ENCODE data around the gene CRISP2. TPM values are rescaled to one million over a fixed set of nuclear protein-coding genes. Genes with fewer than 3 reads are reported as not detected.
A peak's percentile ranks its signal among the peaks of the same experiment; 100 is the strongest.
"Not testable (repeated sequence)": the region's sequence is repeated elsewhere in the genome, so short reads cannot be mapped to it uniquely, and the experiment has no call there.

CRISP2 gene, protein sequence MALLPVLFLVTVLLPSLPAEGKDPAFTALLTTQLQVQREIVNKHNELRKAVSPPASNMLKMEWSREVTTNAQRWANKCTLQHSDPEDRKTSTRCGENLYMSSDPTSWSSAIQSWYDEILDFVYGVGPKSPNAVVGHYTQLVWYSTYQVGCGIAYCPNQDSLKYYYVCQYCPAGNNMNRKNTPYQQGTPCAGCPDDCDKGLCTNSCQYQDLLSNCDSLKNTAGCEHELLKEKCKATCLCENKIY
- polyA plus RNA-seq (ENCODE audit: insufficient read length in 3 of 3), result under 1 TPM; 0.15 to 0.24 (median 0.18) TPM

DNA sequence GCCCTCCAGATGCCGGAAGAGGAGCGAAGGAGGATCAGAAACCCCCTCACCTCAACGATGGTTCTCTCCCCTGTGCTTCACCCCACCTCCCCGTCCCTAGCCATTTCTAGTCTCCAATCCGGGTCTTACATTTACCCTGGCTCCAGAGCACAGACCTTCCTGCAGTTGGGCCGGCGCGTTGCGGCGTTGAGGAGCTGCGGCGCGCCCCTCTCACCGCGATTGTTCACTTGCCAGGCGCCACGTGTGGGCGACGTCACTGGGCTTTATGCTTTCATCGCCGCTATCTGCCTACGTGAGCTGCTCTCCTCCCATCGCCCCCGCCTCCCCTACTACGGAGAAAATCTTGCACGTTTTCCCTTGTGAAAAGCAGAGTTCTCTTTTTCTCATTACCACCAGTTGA lies at the start of gene CRISP2:
TSS of gene CRISP2 (minus strand) at position 198 of the 400 bp plus-strand sequence. CDS start 4,347 bp downstream, outside the sequence.
- DNase-seq (ENCODE audit: low read depth in 3 of 3, low spot score in 2 of 3), result peak in 1 of 3 donors; percentile 16

DNA sequence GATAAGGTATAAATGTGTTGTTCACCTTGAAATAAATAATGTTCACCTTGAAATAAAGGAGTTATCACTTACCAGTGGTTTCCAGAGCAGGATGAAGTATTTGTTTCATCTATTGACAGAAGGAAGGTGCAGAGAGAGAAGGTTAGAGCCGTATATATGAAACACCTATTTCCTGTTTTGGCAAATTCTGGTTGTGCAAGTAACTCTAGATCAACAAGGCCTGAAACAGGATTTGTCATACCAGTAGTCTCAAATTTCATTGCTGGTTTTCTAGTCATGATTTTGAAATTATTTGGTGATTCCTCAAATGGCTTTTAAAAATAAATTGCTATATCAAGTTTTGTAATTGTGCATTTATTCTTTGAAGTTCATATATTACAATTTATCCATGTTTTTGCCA lies 30.9 kb upstream of the CRISP2 start, which contains the start of gene CRISP3:
TSS of gene CRISP3 (minus strand) at position 130 of the 400 bp plus-strand sequence. CDS start at position 109, 21 bp downstream.
- DNase-seq (ENCODE audit: low read depth in 3 of 3, low spot score in 2 of 3), result no peak

DNA sequence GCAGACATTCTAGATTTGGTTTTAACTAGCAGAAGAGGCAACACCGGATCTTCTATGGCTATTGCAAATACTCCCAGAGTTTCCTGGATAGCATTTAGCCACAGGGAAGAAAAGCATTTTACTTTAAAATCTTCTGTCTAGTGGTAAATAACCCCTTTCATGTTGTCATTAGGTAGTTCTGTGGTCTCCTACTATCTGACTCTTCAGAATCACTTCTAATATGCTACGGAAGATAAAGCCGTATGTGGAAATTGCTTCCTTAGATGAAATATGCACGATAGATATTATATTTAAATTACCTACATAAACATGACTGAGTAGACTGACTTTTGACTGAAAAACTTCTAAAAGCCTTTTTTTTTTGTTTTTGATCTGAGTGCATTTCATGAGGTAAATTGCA lies 30.1 kb upstream of the CRISP2 start:
- no peak for DNase-seq (ENCODE audit: low read depth in 3 of 3, low spot score in 2 of 3)

DNA sequence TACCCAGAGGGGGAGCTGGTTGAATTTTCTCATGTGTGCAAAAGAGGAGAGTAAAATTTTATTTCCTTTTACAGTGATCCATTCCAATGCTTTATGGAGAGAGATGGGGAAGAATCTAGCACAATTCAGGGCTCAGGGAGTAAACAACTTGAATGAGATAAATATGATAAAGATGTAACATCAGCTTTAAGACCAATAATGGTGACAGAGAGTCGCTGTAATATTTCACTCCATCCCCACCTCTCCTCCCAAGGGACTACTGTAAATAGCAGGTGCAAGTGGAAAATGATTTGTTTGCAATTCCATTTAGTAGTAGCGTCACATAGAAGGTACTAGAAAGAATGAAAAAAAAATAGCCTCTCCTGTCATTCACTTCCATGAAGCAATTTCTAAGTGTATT lies 26.1 kb upstream of the CRISP2 start:
- no peak for DNase-seq (ENCODE audit: low read depth in 3 of 3, low spot score in 2 of 3)

DNA sequence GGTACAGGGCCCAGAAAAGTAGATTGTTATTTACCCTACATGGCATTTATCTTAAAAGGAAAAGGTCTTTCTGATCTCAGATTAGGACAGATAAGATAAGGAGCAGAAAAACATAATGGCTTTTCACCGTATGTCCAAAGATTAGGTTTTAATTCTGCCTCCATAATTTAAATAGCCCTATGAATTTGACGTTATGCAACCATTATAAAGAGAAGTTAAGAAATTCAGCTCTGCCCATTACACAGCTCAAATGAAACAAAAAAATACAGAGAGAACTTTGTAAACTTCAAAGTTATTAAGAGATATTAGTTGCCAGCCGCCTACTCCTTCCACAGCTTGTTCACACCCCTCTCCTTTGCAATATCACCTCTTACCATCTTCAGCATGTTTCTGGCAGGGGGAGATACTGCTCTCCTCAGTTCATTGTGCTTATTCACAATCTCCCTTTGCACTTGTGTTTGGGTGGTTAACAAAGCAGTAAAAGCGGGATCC lies 22.7 kb upstream of the CRISP2 start:
- DNase-seq (ENCODE audit: low read depth in 3 of 3, low spot score in 2 of 3), result no peak

DNA sequence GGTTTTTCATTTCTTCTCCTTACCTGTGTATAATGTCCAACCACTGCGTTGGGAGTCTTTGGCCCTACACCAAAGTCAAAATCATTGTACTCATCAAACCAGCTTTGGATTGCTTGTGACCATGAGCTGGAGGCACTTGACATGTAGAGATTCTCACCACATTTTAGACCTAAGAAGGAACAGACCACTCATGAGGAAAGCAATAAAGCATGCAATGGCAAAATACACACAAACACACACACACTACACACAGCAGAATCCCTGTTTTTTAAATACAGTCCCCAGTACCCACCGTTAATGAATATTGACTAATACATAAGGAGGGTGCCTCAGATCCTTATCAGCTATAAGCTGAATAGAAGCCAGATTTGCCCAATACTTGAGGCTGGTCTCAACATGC lies 20.3 kb upstream of the CRISP2 start:
- no peak for DNase-seq (ENCODE audit: low read depth in 3 of 3, low spot score in 2 of 3)

DNA sequence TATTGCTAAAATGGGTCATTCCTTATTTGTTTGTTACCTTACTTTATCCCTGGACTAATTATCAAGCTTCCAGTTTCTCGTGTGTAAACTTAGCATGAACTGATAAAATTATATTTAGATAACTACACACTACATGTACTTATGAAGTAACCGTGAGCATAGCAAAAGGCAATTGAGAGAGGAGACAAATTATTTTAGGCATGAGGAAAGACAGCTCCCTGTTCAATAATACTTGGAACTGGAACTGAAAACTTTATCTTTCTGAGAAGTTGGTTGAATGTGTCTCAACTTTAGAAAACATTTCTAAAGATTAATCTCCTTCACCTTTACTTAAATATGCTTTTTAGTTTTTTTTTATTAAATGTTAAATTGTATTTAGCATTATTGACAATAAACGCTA lies 19.4 kb upstream of the CRISP2 start:
- no peak for DNase-seq (ENCODE audit: low read depth in 3 of 3, low spot score in 2 of 3)

DNA sequence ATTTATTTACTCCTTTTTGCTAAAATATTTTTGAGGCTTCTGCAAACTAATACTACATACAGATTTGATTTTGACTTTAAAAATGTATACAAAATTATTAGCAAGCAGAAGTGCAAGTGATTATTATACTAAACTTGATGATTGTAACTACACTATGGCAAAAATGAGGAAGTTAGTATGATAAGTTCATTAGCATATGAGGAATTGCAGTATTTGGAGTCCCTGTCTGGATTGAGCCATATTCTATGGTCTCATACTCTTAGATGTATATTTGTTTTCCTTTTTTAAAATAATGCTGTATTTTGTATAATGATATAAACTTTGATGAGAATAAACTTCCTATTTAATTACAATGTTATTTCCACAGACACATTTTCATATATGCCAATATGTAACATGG lies 16.9 kb upstream of the CRISP2 start:
- DNase-seq (ENCODE audit: low read depth in 3 of 3, low spot score in 2 of 3), result no peak

DNA sequence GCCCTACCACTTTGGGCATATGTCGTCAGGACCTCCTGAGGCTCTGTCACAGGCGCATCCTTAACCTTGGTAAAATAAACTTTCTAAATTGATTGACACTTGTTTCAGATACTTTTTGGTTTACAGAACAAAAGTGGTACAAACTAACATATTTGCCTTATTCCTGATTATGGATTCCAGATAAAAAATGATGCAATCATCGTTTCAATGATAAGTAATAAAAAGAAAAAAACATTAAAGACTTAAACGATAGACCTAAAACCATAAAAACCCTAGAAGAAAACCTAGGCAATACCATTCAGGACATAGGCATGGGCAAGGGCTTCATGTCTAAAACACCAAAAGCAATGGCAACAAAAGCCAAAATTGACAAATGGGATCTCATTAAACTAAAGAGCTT lies 10.6 kb upstream of the CRISP2 start:
- DNase-seq (ENCODE audit: low read depth in 3 of 3, low spot score in 2 of 3), result not testable (repeated sequence)

DNA sequence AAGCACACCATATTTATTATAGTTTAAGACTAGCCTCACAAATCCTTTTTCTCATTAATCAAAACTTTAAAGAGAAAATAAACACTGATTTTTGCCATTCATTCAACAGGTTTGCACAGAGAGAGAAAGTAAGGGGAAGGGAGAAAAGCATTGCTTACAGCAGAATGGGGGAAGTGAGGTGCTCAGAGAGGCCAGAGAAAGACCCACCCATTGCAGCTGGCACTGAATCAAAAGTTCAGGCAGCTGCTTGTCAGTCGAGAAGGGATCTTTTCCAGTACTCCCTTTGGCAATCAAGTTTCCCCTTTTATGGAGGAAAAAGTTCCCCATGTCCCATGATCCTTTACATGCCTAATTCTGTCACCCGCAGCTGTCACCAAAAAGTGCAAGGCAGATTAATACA lies 8.0 kb upstream of the CRISP2 start:
- no peak for DNase-seq (ENCODE audit: low read depth in 3 of 3, low spot score in 2 of 3)

DNA sequence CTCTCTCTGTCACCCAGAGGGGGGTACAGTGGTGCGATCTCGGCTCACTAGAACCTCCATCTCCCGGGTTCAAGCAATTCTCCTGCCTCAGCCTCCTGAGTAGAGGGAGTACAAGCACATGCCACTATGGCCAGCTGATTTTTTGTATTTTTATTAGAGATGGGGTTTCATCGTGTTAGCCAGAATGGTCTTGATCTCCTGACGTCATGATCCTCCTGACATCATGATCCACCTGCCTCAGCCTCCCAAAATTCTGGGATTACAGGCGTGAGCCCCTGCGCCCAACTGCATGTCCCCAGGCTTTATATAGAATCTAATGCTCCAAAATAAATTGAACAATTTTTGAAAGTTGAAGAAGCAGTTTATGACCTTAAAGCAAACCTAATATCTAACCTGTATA lies 7.0 kb upstream of the CRISP2 start:
- DNase-seq (ENCODE audit: low read depth in 3 of 3, low spot score in 2 of 3), result no peak

DNA sequence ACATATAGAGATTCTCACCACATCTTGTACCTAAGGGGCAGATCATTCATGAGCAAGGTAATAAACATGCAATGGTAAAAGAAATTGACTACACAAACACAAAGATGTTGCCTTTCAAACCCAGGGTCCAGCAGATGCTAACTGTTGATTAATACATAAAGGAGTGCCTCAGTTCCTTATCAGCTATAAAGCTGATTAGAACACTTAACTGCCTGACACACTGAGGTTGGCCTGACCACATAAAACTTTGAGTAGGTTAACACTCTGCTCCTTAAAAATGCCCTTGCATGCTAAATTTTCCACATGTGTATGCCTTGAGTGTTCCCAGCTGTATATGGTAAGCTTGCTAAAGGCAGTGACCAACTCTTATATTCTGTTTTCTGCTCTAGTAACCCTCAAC lies 14.9 kb downstream of the CRISP2 start:
- no peak for DNase-seq (ENCODE audit: low read depth in 3 of 3, low spot score in 2 of 3)

DNA sequence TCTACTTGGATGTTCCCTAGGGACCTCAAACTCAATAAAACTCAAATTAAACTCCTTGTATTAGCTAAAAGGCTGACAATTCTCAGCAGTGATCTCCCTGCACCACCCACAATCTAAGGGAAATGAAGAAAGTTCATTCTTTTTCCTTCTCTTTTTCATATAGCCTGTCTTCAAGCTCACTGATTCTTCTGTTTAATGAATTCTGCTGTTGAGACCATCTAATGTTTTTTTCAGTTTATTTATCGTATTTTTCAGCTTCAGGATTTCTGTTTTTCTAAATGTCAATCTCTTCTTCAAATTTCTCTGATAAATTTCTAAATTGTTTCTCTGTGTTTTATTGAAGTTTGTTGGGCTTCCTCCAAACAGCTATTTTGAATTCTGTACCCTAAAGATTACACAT lies 19.8 kb downstream of the CRISP2 start:
- DNase-seq (ENCODE audit: low read depth in 3 of 3, low spot score in 2 of 3), result no peak

DNA sequence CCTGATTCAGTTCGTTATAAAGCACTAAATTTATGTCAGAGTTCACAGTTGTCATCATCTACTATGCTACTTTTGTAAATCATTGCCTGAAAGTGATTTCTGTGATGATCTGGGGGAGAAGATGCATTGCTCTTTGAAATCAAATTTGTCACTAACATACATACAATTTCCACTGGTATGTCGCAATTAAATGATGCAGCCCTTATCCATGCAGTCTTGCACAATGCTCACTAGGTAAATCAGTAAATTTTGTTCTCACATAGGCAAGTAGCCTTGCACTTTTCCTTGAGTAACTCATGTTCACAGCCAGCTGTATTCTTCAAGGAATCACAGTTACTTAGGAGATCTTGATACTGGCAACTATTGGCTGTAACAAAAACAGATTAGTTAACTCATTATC lies 20.8 kb downstream of the CRISP2 start:
- no peak for DNase-seq (ENCODE audit: low read depth in 3 of 3, low spot score in 2 of 3)

DNA sequence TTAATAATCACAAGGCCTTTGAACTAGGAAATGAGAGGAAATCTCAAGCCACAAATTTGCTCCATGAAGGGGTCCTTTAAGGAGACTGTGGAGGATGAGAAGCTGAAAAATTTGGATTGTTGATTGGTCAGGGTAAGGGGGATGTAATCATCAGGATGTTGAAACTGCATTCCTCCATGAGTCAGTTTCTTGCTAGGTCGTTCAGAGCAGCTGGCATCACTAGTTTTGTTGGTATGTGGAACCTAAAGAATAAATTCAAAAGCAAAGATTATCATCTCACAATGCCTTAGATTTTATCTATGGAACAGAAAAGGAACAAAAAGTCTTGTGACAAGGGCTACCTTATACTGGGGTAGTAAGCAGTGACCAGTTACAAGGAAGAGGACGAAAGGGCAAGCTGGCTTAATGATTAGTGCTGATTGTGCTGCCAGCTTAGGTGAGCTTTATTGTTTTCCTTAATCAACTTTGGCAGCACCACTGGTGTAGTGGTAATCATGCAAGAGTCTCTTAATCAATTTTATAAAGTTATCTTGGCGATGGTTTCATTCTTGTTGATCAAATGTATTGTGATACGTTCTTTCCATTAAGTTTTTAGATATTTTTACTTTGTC lies 36.6 kb downstream of the CRISP2 start:
- DNase-seq (ENCODE audit: low read depth in 3 of 3, low spot score in 2 of 3), result no peak

DNA sequence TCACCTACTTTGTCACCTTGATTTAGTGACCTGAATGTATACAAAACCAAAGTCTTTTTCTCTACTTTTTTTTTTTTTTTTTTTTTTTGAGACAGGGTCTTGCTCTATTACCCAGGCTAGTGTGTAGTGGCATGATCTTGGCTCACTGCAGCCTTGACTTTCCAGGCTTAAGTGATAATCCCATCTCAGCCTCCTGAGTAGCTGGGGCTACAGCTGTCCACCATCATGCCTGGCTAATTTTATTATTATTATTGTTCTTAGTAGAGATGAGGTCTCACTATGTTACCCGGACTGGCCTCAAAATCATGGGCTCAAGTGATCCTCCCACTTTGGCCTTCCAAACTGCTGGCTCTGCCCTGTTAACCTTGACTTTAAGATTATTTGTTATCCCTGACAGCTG lies 37.5 kb downstream of the CRISP2 start:
- DNase-seq (ENCODE audit: low read depth in 3 of 3, low spot score in 2 of 3), result no peak

DNA sequence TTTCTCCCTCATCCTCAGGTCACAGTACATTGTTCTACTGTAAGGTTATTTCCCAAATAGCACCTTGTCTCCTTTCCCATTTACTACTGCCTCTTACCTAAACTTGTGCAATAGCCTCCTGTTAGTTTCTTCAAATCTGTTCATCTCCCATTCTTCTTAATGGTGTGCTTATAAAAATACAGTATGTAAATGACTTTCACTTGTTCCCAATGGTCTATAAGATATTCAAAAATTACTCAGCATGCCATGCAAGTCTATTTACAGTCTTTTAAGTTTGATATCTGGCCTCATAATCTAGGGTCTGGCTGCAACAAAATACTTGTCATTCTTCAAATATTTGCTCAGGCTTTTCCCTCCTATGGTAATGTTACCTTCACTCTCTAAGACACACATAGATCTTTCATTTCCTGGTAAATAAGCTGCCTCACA lies 45.2 kb downstream of the CRISP2 start:
- DNase-seq (ENCODE audit: low read depth in 3 of 3, low spot score in 2 of 3), result no peak

DNA sequence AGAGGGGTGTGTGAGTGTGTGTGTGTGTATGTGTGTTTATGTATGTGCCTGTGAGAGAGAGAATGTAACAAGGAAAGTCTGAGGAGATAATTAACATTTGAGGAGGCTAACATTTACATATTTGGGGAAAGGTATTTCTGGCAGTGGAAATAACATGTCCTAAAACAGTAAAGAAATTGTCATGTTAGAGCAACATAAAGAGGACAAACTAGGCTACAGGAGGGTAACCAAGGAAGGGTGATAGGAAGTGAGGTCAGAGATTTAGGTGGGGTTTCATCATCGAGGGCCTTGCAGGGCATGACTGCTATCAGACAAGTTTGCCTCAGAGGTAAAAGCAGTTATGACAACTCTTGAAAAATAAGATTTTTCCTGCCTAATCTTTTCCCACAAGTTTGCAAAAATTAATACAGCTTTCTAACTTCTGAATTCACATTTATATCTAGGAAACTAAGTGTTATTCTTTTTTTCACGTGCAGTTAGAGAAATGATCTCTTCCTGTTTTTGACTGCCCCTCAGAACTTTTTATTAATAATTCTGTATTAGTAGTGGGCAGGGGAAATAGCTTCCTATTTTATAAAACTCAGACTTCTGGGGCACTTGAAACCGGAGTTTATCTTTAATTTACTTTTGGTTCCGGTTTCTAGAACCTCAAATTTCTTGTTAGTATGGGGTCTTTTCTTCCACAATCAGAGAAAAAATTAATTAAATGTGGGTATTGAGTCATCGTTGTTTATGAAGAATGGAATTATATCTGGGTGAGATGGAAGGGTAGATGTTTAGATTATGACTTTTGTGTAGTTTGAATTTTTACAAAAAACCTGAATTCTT lies 46.2 kb downstream of the CRISP2 start:
- no peak for DNase-seq (ENCODE audit: low read depth in 3 of 3, low spot score in 2 of 3)

DNA sequence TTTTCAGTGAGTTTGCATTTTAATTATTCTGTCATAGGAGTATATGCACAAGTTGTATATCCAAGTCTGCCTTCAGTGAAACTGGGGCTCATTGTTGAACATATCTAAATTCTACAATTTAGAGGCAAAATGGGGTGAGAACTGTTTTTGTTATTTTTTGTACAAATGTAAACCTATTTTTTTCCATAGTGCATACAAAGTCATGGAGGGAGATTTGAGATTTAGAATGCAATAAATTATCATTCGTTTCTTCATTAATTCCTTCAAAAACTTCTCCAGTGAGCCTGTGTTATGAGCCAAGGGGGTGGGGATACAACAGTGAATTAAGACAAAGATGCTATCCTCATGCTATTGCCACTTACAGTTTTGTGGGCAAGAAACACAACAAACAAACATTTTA lies 46.9 kb downstream of the CRISP2 start:
- DNase-seq (ENCODE audit: low read depth in 3 of 3, low spot score in 2 of 3), result no peak

DNA sequence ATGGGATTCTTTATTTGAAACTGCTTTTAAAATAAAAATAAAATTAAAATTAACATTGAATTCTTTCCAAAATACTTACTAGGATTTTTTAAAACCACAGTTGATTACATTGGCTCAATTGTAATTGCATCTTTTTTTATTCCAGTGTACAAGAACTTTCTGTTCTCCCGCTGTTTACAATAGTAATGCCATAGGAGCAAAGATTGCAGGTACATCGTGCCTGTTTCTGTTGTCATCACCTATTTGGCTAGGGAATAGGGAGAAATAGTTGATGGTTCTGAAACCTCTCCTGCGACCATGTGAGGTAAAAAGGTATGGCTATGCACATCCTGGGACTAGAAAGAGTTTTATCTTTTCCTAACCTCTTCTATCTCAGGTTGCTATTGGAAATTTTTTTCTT lies 48.5 kb downstream of the CRISP2 start:
- no peak for DNase-seq (ENCODE audit: low read depth in 3 of 3, low spot score in 2 of 3)

DNA sequence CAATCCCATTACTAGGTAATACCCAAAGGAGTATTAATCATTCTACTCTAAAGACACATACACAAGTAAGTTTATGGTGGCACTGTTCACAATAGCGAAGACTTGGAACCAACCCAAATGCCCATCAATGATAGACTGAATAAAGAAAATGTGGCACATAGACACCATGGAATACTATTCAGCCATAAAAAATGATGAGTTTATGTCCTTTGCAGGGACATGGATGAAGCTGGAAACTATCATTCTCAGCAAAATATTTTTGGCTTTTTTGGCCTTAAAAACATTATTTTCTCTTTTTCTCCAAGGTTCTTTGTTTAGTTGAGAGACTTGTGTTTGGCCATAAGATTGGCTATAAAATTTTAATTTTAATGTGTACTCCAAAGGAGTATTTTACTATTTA lies 49.3 kb downstream of the CRISP2 start:
- DNase-seq (ENCODE audit: low read depth in 3 of 3, low spot score in 2 of 3), result not testable (repeated sequence)

DNA sequence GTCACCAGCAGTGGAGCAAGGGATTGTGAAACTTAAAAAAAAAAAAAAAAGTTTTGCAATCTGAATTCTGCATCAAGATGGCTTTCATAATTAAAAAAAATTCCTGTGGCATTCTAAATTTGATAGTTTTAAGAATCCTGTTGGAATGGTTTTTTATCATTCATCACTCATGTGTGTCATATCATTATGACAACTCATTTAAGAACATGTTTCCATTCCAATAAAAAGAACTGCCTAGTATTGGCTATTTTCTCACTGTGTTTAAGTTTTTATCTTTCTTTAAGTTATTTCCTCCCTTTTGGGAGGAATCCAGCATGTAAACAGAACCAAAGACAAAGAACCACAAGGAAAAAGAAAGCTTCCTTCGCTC lies 50.5 kb downstream of the CRISP2 start:
- no peak for DNase-seq (ENCODE audit: low read depth in 3 of 3, low spot score in 2 of 3)
